ENCODE measurements around the gene FXN.

Gene FXN

DNA sequence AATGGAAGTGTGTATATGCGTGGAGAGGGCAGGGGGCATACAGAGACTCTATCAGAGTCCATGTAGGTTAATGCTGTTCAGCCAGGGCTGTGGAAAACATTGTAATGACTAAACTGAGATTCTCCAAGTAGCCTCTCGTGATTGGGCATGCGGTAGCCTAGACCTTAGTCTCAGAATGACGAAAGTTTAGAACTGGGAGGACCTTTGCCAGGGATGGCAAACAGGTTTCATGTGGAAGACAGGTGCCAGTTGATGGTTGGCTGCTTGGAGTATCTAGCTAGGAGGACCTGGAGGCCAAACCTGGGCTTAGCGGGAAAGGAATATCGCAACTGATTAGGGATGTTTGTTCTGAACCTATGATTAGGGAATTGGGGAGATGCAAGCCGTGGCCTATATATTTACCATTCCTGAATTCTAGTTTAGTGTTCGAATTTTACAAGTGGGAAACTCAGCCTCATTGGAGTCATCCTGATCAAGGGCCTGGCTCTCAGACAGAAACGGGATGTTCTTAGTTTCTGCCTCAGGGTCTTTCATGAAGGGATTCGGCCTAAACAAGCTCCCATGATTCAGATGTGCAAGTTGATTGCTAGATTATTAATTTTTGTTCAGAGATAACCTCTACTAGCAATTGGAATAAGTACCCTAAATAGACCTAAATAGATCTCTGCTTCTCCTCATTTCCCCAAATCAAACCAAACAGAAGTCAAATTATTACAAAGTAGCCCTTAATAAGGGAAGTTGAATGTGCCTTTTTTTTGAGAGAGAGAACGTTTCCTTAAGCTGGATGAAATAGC is 111.7 kb downstream of the FXN start:
- DNase-seq: no peak

DNA sequence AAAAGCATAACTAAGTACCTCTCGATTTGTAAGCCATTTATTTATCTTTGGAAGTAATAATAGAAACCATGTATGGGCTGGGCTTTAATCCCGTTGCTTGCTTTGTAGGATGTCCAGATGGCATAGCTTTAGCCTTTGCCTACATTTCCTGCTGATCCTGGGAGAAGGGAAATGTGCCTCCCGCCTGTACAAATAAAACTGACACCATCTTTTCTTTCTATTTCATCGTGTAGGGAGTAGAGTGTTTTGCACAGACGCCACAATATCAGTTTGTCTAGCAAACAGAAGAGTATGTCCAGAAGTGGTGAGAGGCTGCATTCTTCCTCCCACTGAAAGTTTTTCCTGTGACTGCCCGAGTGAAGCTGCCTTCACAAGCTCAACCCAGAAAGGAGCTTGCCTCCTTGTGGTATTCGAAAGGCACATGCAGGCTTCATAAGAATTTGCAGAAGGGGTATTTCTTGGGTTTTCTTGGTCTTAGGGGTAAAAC is 113.8 kb downstream of the FXN start:
- peak; percentile 28 for DNase-seq

Data from femur (tissue), 1 donor.